ENCODE data around the gene MAN1B1.

Gene MAN1B1

GRCh38 chr9:137039611-137040366, 47.0 kb upstream of the MAN1B1 start:
- no peak for TF ChIP-seq SIN3A (IDR thresholded peaks at IDR 0.05; ENCODE audit: borderline replicate concordance, insufficient read depth, low read length)
- TF ChIP-seq POLR2AphosphoS5 (IDR thresholded peaks at IDR 0.05; ENCODE audit: low read depth, low read length): no peak

DNA sequence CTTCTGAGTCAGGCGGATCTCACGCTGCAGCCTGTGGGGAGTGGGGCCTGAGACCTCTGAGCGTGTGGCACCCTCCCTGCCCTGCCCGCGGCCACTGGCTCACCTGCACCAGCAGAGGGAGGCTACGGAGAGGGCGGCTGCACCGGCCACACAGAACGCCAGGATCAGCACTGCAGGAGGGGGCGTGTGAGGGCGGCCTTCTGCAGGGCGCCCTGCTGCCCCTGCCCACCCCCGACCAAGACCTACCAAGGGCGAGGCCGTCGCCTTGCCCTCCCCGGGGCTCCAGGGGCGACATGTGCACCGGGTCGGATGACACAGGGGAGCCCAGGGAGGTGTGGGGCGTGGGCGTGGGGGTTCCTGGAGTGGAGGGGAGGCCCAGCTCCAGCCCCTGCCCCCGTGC, 46.2 kb upstream of the MAN1B1 start:
- TF ChIP-seq TAF1 (IDR thresholded peaks at IDR 0.05; ENCODE audit: borderline replicate concordance, insufficient read depth, low read length) (no peak), POLR2AphosphoS5 (IDR thresholded peaks at IDR 0.05; ENCODE audit: low read depth, low read length) (no peak), SIN3A (IDR thresholded peaks at IDR 0.05; ENCODE audit: borderline replicate concordance, insufficient read depth, low read length) (no peak), FOXP2 (optimal IDR thresholded peaks at IDR 0.05; ENCODE audit: borderline replicate concordance, extremely low read depth, extremely low read length, insufficient read depth) (no peak), REST (IDR thresholded peaks at IDR 0.05; ENCODE audit: insufficient read depth in 1 of 2, low read depth in 2 of 2, low read length in 2 of 2) (no peak)

- TF ChIP-seq REST (IDR thresholded peaks at IDR 0.05; ENCODE audit: insufficient read depth in 1 of 2, low read depth in 2 of 2, low read length in 2 of 2) (no peak), SIN3A (IDR thresholded peaks at IDR 0.05; ENCODE audit: borderline replicate concordance, insufficient read depth, low read length) (no peak), POLR2AphosphoS5 (IDR thresholded peaks at IDR 0.05; ENCODE audit: low read depth, low read length) (peak; percentile 37; the same call in 1 of the 2 replicates), TAF1 (IDR thresholded peaks at IDR 0.05; ENCODE audit: borderline replicate concordance, insufficient read depth, low read length) (peak; percentile 28; the same call in 1 of the 2 replicates), FOXP2 (optimal IDR thresholded peaks at IDR 0.05; ENCODE audit: borderline replicate concordance, extremely low read depth, extremely low read length, insufficient read depth) (no peak)
These were observed 45.7 kb upstream of the MAN1B1 start for GRCh38 chr9:137041124-137041523.

- no peak for TF ChIP-seq TAF1 (IDR thresholded peaks at IDR 0.05; ENCODE audit: borderline replicate concordance, insufficient read depth, low read length)
- no peak for TF ChIP-seq POLR2AphosphoS5 (IDR thresholded peaks at IDR 0.05; ENCODE audit: low read depth, low read length)
- no peak for TF ChIP-seq FOXP2 (optimal IDR thresholded peaks at IDR 0.05; ENCODE audit: borderline replicate concordance, extremely low read depth, extremely low read length, insufficient read depth)
- TF ChIP-seq SIN3A (IDR thresholded peaks at IDR 0.05; ENCODE audit: borderline replicate concordance, insufficient read depth, low read length): no peak
- TF ChIP-seq REST (IDR thresholded peaks at IDR 0.05; ENCODE audit: insufficient read depth in 1 of 2, low read depth in 2 of 2, low read length in 2 of 2): no peak
These were observed 43.7 kb upstream of the MAN1B1 start for GRCh38 chr9:137042751-137043727.

DNA sequence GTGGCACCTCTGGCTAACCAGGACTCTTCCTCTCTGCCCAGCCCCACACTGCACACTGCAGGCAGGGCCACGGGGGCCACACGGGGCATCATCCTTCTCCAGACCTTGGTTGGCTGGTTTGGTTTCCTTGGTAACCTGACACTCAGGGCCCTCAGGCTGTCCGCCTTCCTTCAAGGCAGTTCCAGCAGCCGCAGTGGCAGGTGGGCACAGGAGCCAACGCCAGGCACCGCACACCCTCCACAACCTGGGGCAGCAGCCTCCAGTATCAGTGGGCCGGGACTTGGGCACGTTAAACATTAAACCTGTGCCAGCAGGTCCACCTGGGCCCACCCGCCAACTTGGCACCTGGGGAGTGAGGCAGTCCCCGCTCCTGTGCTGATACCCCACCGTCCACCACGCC, 42.7 kb upstream of the MAN1B1 start:
- TF ChIP-seq SIN3A (IDR thresholded peaks at IDR 0.05; ENCODE audit: borderline replicate concordance, insufficient read depth, low read length): no peak
- no peak for TF ChIP-seq TAF1 (IDR thresholded peaks at IDR 0.05; ENCODE audit: borderline replicate concordance, insufficient read depth, low read length)
- TF ChIP-seq FOXP2 (optimal IDR thresholded peaks at IDR 0.05; ENCODE audit: borderline replicate concordance, extremely low read depth, extremely low read length, insufficient read depth): no peak
- no peak for TF ChIP-seq POLR2AphosphoS5 (IDR thresholded peaks at IDR 0.05; ENCODE audit: low read depth, low read length)
